GM19395 (cell line): Measurements from ENCODE around the gene SPATA2L.
"Not testable (repeated sequence)": the region's sequence is repeated elsewhere in the genome, so short reads cannot be mapped to it uniquely, and the experiment has no call there.

Source experiments
- ATAC-seq: cut with Tn5 transposase; IDR thresholded peaks from one replicate; pipeline ENCODE4 v1.9.1; 2021; ENCODE audit warnings: mild to moderate bottlenecking, moderate library complexity; ENCODE audit not compliant: unreplicated experiment

Gene SPATA2L

DNA sequence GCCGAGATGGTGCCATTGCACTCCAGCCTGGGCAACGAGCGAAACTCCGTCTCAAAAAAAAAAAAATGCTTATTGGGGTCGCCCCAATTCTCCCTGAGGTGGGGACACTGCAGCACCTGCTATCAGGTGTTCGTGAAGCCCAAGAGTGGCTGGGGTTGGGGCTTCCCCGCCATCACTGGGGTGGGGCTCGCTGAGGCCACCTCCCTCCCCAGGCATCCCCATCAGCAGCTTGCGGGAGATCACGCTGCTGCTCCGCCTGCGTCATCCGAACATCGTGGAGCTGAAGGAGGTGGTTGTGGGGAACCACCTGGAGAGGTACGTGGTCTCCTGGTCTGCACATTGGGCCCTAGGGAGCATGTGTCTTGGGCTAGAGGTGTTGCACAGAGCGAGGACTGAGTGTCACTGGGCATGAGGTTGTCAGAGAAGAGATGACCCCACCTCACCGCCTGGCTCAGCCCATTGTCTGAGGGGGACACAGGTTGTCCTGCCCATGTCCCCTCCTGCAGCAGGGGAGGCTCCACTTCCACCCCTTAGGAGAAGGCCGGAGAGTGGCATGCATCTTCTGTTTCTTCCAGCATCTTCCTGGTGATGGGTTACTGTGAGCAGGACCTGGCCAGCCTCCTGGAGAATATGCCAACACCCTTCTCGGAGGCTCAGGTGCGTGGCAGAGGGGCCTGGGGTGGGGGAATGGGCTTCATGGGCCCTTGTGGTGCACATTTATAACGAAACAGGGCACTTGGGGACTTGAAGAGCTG is 10.1 kb downstream of the SPATA2L start:
- ATAC-seq, result no peak

- ATAC-seq, result no peak
Measured at GRCh38 chr16:89690392-89690901, 11.1 kb downstream of the SPATA2L start.

DNA sequence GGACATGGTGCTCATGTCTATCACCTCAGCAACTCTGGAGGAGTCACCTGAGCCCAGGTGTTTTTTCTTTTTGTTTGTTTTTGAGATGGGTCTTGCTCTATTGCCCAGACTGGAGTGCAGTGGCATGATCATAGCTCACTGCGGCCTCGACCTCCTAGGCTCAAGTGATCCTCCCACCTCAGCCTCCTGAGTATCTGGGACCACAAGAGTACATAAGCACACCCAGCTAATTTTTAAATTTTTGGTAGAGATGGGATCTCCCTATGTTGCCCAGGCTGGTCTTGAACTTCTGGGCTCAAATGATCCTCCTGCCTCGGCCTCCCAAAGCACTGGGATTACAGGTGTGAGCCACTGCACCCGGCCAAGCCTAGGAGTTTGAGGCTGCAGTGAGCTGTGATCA is 11.9 kb downstream of the SPATA2L start:
- ATAC-seq, result not testable (repeated sequence)

- no peak for ATAC-seq
Measured at GRCh38 chr16:89689142-89689541, 12.4 kb downstream of the SPATA2L start.

DNA sequence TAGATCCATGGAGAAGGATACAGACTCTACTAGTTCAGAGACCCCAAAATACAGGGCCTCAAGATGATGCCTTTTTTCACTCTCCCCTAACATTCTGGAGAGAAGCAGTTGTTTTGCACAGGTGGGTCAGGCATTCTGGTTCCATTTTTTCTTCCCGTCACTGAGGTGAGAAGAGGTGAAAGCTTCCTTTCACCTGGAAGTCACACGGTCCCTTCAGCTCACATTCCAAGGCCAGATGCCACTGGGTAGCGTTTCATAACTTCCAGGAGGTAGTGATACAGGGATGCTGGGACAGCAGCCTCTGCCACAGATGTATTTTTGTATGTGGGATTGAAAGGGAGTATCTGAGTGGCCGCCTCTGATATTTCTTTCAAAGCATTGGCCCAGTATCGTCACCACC is 13.1 kb downstream of the SPATA2L start:
- ATAC-seq, result no peak

GRCh38 chr16:89687092-89687940 is 14.2 kb downstream of the SPATA2L start:
- ATAC-seq, result peak; percentile 37

- ATAC-seq, result peak; percentile 77
Measured at GRCh38 chr16:89686520-89687091, 14.9 kb downstream of the SPATA2L start, which contains the start of gene CDK10. TSS of gene CDK10 (plus strand) at chr16:89686689. CDS start at chr16:89686711, 22 bp downstream.

DNA sequence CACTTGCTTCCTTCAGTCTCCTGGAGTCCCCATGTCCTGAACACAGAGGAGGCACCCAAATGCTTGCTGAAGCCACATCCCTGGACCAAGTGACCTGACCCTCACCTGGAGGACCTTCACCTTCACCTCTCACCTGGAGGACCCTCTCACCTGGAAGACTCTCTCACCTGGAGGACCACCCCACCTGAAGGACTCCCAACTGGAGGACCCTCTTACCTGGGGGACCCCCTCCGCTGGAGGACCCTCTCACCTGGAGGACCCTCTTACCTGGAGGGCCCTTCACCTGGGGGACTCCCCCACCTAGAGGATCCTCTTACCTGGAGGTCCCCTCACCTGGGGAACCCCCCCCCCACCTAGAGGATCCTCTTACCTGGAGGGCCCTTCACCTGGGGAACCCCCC is 15.6 kb downstream of the SPATA2L start:
- ATAC-seq, result no peak

GRCh38 chr16:89678258-89678657 is 23.2 kb downstream of the SPATA2L start:
- no peak for ATAC-seq

DNA sequence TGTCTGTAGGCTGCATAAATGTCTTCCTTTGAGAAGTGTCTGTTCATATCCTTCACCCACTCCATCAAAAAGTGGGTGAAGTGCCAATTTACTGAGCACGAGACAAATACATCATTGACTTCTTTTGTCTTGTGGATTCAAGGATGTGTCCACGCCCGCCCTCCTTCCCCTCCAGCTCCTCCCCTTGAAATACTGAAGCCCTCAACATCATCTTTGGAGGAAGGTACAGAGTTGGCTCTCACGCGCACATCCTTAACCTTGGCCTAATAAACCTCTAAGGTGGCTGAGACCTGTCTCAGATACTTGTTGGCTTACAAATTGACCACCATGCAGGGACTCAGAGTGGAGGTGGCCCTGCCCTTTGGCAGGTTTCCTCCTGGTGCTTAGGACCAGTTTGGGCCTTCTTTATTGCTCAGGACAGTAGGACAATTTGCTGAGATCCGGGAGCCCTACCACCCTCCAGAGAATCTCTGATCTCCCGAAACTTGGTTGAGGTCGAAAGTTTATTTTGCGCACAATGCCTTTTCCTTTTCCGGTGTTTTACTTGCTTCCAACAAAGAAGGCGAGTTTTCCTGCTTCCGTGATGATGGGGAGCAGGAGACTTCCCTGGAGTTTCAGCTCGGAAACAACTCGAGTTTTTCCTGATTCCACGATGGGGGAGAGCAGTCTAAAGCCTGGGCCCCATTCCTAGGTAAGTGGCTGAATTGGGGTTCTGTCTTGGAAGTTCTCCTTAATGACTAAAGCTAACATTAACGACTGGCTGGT is 29.1 kb downstream of the SPATA2L start:
- ATAC-seq, result no peak

DNA sequence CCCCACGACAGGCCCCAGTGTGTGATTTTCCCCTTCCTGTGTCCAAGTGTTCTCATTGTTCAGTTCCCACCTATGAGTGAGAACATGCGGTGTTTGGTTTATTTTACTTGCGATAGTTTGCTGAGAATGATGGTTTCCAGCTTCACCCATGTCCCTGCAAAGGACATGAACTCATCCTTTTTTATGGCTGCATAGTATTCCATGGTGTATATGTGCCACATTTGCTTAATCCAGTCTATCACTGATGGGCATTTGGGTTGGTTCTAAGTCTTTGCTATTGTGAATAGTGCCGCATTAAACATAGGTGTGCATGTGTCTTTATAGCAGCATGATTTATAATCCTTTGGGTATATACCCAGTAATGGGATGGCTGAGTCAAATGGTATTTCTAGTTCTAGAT is 29.9 kb downstream of the SPATA2L start:
- not testable (repeated sequence) for ATAC-seq

DNA sequence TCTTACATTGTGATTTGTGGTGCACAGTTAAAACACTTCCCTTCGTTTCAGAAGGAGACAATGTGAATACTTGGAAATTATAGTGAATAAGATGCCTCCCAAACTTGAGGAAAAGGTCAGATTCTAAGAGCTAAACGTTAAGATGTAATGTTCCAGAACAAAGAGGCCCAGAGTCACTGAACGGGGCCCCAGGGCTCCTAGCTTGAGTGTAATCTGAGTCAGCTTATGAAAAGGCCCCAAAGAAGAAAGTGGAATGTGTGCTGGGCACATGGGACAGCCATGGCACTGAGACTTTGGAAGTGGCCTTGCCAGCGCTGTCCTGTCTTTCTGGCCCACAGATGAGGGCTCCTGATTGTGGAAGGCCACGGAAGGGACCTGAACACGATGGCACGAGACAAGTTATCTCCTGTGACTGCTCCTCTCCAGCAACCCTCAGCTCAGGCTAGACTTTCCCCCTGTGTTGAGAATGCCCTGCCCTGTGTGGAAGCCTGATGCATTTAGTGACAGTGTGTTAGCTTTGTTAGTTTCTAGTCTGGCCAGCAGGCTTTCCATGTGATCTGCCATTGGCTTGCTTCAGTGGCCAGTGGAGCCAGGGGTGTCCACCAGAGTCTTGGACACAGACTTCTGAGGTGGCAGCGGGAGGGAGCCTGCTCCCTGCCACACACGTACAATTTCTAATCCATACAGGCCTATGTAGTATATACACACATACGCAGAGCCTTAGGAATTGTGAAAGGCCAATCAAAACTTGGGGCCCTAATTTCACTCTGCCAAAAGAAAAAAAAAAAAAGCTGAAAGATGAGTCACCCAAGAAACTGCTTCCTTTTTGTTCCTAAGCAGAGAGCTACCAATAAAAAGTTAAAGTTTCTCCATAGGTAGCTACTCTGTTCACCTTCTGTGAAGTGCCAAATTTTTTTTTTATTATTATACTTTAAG is 30.7 kb downstream of the SPATA2L start:
- no peak for ATAC-seq

GRCh38 chr16:89669755-89670154 is 31.8 kb downstream of the SPATA2L start:
- ATAC-seq, result no peak

- no peak for ATAC-seq
Measured at GRCh38 chr16:89668790-89669158, 32.7 kb downstream of the SPATA2L start.

DNA sequence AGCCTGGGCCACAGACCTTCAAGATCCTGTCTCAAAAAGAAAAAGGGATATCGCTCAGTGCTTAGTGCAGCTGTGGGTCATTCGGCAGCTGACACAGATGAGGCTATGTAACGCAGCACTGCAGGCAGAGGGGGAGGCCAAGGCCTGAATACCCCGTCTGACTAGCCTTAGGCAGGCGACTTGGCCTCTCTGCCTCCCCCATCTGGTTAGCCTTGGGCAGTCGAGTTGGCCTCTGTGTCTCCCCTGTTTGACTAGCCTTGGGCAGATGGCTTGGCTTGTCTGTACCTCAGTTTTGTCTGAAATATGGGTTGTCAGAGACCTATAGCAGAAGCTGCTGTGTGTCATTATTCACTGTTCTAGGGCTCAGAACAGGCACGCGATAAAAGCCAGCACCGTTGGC is 33.9 kb downstream of the SPATA2L start:
- no peak for ATAC-seq

- not testable (repeated sequence) for ATAC-seq
Measured at GRCh38 chr16:89667000-89667399, 34.5 kb downstream of the SPATA2L start.

DNA sequence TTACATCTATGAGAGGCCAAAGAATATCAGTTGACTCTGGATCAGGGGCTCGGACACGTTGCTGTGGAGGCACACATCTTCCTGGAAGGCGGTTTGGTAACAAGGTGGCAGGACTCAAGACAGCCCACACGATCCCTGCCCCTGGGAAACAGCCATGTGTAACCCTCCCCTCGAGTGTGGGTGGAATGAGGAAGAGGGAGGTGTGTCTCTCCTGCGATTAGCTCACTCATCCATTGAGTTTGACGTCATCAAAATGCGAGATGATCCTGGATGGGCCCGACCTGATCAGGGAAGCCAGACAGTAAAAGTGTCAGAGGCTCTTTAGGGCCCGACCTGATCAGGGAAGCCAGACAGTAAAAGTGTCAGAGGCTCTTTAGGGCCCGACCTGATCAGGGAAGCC is 37.3 kb downstream of the SPATA2L start:
- not testable (repeated sequence) for ATAC-seq

DNA sequence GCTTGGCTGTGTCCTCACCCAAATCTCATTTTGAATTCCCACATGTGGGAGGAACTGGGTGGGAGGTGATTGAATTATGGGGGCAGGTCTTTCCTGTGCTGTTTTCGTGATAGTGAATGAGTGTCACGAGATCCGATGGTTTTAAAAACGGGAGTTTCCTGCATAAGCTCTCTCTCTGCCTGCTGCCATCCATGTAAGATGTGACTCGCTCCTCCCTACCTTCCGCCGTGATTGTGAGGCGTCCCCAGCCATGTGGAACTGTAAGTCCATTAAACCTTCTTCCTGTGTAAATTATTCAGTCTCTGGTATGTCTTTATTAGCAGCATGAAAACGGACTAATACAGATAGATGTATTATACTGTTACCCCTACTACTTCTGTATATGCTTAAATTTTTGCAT is 40.3 kb downstream of the SPATA2L start:
- no peak for ATAC-seq

- ATAC-seq, result no peak
Measured at GRCh38 chr16:89660146-89660545, 41.4 kb downstream of the SPATA2L start.
